Cardiac muscle cell (in vitro differentiated cells and primary cell): ENCODE measurements around the gene CHST12. TPM values are rescaled to one million over a fixed set of nuclear protein-coding genes. Genes with fewer than 3 reads are reported as not detected.

Source experiments
- DNase-seq, 2 donors: peaks; one replicate each; pipeline versions ENCODE4 v3.0.0 to v3.0.0-alpha.2; 2010 to 2017; ENCODE audit warnings: low read depth in 1 of 2, low spot score in 1 of 2
- H3K27ac ChIP-seq: fragments of 200-600 bp; sonication (generic); 2 replicates; pipeline ENCODE4 v1.5.1; 2016
- H3K27me3 ChIP-seq: fragments of 200-600 bp; sonication (generic); 2 replicates; pipeline ENCODE4 v1.6.0; 2016; ENCODE audit warnings: control low read depth
- H3K36me3 ChIP-seq: fragments of 200-600 bp; sonication (generic); 2 replicates; pipeline ENCODE4 v1.5.1; 2016; ENCODE audit warnings: control low read depth
- H3K4me1 ChIP-seq: fragments of 200-600 bp; sonication (generic); 2 replicates; pipeline ENCODE4 v1.8.1; 2017; ENCODE audit warnings: low read depth, mild to moderate bottlenecking, mixed run types
- H3K4me3 ChIP-seq: fragments of 200-600 bp; sonication (generic); 2 replicates; pipeline ENCODE4 v1.5.1; 2016; ENCODE audit warnings: mild to moderate bottlenecking
- H3K9me3 ChIP-seq: fragments of 200-600 bp; sonication (generic); 2 replicates; pipeline ENCODE4 v1.5.1; 2017; ENCODE audit warnings: low read depth, mild to moderate bottlenecking, control low read depth
- polyA plus RNA-seq: library from polyadenylated mRNA; unstranded; fragments of >200 nt; fragmentation: Nextera tagmentation; extraction: Ambion mirVana; gene quantifications from 2 replicates; pipeline ENCODE4 v1.2.1, GENCODE V29; 2016
- total RNA-seq: library from RNA; depleted of rRNA; stranded (reverse); fragments of >200 nt; gene quantifications from 2 replicates; pipeline ENCODE4 v1.2.3, GENCODE V29; 2016
- TF ChIP-seq, protein P1 (sequence below): IDR thresholded peaks from 2 replicates; pipeline ENCODE4 v1.5.1; 2012; ENCODE audit warnings: low read depth, mild to moderate bottlenecking, low read length

Gene CHST12
- total and polyA plus RNA-seq, 2 experiments from 2014 or later, result 25.6 to 26.8 TPM

DNA sequence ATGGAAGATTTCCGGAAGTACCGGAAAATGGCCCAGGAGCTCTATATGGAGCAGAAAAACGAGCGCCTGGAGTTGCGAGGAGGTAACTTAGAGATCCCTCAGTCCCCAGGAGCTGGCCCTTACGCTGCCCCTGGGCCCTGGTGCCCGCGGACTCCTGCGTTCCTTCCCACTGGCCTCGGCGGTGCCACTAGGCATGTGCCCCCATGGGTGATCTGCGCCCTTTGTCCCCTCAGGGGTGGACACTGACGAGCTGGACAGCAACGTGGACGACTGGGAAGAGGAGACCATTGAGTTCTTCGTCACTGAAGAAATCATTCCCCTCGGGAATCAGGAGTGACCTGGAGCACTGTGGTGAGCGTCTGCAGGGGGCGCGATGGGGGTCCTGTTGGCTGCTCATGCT lies 24.2 kb upstream of the CHST12 start:
- no peaks in the 10 kb centered on the region for H3K4me1 ChIP-seq
- H3K4me3 ChIP-seq, result no peak overlapping the region
- no peaks in the 10 kb centered on the region for H3K27me3 ChIP-seq
- DNase-seq, result no peak
- TF ChIP-seq, protein P1, sequence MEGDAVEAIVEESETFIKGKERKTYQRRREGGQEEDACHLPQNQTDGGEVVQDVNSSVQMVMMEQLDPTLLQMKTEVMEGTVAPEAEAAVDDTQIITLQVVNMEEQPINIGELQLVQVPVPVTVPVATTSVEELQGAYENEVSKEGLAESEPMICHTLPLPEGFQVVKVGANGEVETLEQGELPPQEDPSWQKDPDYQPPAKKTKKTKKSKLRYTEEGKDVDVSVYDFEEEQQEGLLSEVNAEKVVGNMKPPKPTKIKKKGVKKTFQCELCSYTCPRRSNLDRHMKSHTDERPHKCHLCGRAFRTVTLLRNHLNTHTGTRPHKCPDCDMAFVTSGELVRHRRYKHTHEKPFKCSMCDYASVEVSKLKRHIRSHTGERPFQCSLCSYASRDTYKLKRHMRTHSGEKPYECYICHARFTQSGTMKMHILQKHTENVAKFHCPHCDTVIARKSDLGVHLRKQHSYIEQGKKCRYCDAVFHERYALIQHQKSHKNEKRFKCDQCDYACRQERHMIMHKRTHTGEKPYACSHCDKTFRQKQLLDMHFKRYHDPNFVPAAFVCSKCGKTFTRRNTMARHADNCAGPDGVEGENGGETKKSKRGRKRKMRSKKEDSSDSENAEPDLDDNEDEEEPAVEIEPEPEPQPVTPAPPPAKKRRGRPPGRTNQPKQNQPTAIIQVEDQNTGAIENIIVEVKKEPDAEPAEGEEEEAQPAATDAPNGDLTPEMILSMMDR, result no peak
- H3K9me3 ChIP-seq, result no peaks in the 10 kb centered on the region
- peaks cover 57% of the 10 kb centered on the region for H3K36me3 ChIP-seq
- no peak overlapping the region for H3K27ac ChIP-seq

DNA sequence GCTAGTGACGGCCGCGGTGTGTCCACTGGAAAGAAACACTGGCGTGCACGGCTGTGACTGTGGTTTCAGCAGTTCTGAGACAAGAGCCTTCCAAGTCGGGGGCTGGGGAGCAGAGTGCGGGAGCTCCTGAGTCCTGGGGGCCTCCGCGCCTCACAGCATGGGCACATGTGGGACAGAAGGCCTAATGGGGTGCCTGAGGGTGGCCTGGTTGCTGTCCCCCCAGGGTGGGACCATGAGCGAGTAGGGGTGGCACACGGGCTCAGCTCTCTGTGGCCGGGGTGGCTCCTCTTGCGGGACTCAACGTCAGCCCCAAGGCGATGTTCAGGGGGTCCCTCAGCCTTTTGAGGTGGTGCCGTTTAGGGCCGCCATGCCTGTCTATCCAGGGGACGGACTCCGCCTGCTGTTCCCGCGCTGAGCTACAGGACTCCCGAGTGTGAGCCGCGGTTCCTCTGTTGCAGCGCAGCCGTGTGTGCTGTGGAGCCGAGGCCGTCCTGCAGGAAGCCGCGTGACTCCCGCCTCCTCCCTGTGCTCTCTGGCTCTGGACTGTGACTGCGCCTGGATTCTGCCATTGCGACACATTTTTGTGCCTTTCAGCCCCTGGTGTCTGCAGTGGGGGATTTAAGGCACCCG lies 23.5 kb upstream of the CHST12 start:
- TF ChIP-seq, protein P1, result no peak

DNA sequence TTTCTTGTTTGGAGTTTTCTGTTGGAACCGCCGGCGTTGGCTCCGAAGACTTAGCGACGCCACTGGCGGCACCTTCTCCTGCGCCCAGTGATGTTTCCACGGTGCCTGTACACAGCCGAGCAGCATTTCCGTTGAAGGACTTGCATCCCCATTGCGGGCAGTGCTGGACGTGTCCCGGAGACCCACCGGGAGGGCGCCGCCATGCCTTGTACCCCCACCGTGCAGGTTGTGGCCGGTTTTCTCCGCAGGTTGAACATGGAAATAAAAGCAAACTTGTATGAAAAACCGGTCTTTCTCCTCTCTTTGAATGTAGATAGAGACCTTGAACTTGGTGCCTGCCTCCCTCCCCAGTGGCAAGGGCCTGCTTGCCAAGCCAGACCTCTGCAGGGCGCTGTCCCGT lies 22.9 kb upstream of the CHST12 start:
- Histone ChIP-seq H3K36me3 (peaks cover 44% of the 10 kb centered on the region), H3K27ac (no peak overlapping the region), H3K9me3 (no peaks in the 10 kb centered on the region), H3K4me3 (no peak overlapping the region), H3K4me1 (no peaks in the 10 kb centered on the region), H3K27me3 (no peaks in the 10 kb centered on the region)
- TF ChIP-seq, protein P1, result no peak
- no peak for DNase-seq

More for the DNA sequence above, 23.5 kb upstream of the CHST12 start:
- Histone ChIP-seq H3K4me1 (no peaks in the 10 kb centered on the region), H3K27me3 (no peaks in the 10 kb centered on the region), H3K27ac (no peak overlapping the region), H3K36me3 (peaks cover 49% of the 10 kb centered on the region), H3K9me3 (no peaks in the 10 kb centered on the region), H3K4me3 (no peak overlapping the region)
- DNase-seq, result no peak

DNA sequence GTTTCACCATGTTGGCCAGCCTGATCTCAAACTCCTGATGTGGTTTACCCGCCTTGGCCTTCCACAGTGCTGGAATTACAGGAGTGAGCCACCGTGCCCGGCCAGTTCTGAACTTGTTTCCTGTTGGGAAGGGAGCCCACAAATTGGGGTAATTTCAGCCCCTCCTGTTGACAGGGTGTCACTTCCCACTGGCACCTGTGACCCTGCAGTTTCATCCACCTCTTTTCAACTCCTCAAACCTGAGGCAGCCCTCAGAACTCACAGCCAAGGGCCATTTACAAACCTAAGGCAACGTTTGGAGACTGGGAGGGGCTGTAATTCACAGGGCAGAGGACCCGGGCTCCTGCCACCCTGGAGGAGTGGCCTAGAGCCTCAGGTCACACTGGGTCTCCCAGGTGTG lies 22.2 kb upstream of the CHST12 start:
- Histone ChIP-seq H3K27me3 (no peaks in the 10 kb centered on the region), H3K27ac (no peak overlapping the region), H3K36me3 (peaks cover 37% of the 10 kb centered on the region), H3K4me1 (no peaks in the 10 kb centered on the region), H3K9me3 (no peaks in the 10 kb centered on the region), H3K4me3 (no peak overlapping the region)
- DNase-seq, result no peak
- TF ChIP-seq, protein P1, result no peak

DNA sequence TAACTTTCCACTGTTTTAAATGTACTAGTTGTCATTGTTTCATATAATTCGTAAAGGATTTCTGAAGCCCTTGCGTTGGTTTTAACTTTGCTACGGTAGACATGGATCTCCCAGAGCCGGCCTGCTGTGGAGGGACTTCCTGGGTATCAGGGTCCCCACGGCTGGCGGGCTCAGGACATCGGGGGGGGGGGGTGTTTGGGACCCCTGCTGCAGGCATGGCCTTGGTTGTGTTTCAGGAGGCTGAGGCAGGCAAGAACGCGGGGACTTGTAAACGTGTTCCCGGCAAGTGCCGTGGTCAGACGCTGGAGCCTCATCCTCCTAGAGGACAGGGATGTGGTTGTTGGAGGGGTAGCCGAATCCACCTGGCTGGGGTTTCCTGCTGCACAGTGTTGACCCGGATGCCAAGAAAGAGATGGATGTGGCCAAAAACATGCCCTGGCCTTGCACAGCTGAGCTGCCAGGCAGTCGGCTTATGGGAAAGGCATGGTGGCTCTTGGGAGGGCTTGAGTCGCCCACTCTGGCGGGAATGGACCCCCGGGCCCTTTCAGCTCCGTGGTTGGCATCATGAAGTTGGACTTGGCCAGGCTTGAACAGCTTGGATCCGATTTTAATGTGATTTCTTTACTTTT lies 21.4 kb upstream of the CHST12 start:
- Histone ChIP-seq H3K36me3 (peaks cover 30% of the 10 kb centered on the region), H3K4me3 (no peak overlapping the region), H3K27ac (no peak overlapping the region), H3K9me3 (no peaks in the 10 kb centered on the region), H3K27me3 (no peaks in the 10 kb centered on the region), H3K4me1 (no peaks in the 10 kb centered on the region)
- DNase-seq, result no peak
- TF ChIP-seq, protein P1, result no peak
